Activated T-cell treated with anti-CD3 and anti-CD28 coated beads for 48 hours (primary cell): ENCODE results near the gene LRRC9.
"Not testable (repeated sequence)": the region's sequence is repeated elsewhere in the genome, so short reads cannot be mapped to it uniquely, and the experiment has no call there.

Experiments used
- DNase-seq: peaks from one replicate; pipeline ENCODE4 v3.0.0-alpha.2; 2020; ENCODE audit warnings: low read depth

The LRRC9 gene

GRCh38 chr14:59957890-59958289 is 37.9 kb downstream of the LRRC9 start:
- DNase-seq = not testable (repeated sequence)

- DNase-seq = no peak
Observed at GRCh38 chr14:59959668-59960067, 39.7 kb downstream of the LRRC9 start.

GRCh38 chr14:59961518-59962062 is 41.6 kb downstream of the LRRC9 start:
- no peak for DNase-seq

- DNase-seq = no peak
Observed at GRCh38 chr14:59964251-59965007, 44.5 kb downstream of the LRRC9 start.

DNA sequence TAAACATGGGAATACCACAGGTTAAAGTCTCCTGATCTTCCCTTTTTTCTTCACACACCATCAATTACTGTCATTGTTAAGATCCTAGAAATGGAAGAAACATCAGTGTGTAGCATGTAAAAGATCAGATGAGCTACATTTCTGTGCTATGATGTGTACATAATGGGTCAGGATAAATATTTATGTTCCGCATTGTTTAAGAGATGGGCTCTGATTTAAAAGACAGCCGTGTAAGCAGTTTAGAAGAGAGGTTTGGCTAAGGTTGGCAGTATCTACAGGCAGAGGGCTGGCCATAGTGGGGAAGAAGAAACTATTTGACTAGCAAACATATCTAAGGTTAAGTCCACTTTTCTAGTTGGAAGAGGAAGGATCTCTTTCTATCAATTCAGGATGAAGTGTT is 49.4 kb downstream of the LRRC9 start:
- DNase-seq = no peak

DNA sequence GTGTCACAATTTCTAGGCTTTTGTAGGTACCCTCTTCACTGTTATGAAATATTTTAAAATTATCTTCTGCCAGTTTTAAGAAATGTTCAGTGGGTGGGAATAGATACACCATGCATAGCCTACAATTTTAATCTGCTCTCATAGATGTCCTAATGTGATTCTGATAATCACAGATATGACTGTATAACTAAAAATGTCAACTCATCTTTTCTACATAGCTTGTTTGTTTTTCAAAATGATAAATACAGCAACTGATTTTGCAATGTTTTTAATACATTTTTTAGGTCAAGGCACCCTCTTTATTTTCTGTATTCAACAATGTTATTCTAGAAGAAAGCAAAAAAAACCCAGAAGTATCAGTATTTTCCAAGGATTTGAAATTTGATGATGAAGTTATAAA is 61.6 kb downstream of the LRRC9 start:
- DNase-seq = no peak

DNA sequence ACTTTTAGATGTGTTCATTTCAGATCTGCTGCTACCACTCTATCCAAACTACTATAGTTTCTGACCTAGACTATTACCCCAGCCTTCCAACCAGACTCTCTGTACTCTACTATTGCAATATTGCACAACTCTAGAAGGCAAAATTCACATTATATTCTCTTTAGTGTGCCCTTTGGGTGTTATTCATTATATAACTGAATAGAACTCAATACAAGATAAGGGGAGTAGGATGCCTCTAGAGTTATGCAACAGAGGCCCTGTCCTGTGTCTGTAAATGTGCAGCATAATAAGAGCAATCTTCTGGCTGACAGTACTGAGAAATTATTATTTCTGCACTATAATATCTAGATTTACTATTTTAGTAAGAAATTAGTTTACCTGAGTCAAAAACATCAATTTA is 63.1 kb downstream of the LRRC9 start:
- no peak for DNase-seq

GRCh38 chr14:59986556-59987059 is 66.7 kb downstream of the LRRC9 start:
- DNase-seq = no peak

- no peak for DNase-seq
Observed at GRCh38 chr14:59997449-59997848, 77.5 kb downstream of the LRRC9 start.

- DNase-seq = no peak
Observed at GRCh38 chr14:59997966-59998365, 78.0 kb downstream of the LRRC9 start.

DNA sequence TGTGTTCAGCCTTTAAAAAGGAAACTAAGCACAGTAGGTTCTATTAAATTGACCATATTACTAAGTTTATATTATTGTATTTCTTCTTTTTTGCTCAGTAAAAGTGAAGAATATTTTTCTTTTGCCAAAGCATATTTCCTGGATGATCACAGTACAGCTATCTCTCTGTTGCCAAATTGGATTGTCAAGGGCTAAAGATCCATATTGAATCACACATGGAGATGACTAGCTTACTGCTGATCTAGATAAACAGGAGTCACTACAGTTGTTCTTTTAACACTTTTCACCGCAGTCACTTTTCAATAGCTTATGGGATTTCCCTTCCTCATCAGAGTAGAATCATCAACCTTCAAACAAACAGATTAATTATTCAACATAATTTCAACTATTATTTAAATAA is 78.6 kb downstream of the LRRC9 start:
- DNase-seq = no peak

DNA sequence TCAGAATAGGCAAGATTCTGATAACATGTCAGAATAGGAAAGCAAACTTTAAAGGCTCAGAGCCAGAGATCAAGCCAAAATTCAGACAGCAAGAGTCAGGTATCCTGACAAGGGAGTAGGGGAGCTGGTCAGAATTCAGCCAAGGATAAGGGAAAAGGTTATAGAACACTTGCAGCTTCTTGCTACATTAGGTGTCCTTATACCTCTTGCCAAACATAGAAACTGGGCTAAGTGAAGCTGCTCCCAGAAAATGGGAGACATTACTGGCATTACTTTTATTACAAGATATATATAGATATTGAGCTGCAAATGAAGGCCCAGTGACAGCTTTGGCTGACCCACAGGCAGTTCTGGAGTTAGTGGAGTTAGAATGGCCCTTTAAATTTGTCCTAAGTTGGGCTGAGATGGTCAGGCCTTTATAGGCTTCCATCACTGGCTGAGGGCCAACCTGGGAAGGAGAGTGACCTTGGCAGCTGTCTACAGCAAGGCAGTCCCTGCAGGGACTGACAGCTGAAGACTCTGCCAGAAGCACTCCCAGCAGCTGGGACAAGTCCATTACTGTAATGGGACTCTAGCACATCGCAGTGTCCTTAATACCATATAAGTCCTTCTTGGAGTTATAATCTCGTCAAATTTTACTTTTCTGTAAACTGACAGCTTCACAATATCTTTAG is 83.0 kb downstream of the LRRC9 start:
- no peak for DNase-seq

DNA sequence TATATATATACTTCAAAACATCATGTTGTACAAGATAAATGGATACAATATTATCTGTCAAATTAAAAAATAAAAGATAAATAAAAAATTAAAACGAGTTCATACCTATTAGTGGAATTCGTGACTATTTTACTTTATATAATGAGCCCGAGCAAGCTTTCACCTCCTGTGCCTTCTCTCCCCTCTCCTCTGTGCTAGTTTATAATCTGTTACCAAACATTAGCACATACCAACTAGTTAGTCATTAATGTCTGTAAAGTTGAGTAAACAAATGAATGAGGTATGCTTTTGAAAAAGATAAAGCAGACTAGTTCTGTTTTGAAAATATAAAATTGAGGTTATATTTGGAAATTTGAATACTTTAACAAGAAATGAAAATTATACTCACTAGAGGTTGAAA is 84.0 kb downstream of the LRRC9 start:
- DNase-seq = no peak

DNA sequence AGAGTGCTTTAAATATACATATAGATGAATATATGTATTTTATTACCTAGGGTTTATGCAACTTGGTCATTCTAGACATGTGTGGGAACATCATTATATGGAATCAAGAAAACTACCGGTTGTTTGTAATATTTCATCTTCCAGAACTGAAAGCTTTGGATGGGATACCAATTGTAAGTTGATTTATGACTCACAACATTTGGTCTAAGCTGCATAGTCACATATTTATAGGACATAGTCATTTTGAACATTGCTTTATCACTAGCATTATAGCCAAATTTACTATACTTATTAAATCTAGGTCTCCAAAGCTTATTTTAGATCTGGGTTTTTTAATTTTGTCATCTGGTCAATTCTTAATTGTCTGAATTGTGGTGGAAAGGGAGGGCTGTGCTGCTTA is 88.1 kb downstream of the LRRC9 start:
- DNase-seq = no peak

GRCh38 chr14:60010263-60010662 is 90.3 kb downstream of the LRRC9 start:
- DNase-seq = not testable (repeated sequence)

DNA sequence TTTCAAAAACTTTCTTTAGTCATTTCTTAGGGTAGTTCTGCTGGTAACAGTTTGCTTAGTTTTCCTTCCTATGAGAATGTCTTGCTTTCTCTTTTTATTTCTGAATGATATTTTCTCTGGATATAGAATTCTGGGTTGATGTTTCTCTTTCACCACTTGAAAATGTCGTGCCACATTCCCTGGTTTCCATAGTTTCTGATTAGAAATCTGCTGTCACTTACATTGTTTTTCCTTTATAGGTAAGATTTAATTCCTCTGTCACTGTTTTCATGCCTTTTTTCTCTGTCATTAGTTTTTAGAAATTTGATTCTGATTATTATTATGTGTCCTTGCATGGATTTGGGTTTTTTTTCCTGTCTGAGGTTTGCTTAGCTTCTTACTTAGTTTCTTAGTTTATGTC is 94.5 kb downstream of the LRRC9 start:
- DNase-seq = no peak

DNA sequence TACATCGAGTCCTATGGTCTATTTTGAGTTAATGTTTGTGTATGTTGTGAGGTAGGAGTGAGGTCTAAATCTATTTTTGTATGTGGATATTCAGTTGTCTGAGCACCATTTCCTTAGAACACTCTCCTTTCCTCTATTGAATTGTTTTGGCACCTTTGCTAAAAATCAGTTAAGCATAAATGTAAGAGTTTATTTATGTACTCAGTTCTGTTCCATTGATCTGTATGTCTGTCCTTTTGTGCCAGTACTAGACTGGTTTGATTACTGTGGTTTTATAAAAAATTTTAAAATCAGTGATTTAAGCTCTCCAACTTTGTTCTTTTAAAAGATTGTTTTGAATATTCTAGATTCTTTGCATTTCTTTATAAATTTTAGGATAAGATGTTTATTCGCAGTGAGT is 101.7 kb downstream of the LRRC9 start:
- no peak for DNase-seq

- no peak for DNase-seq
Observed at GRCh38 chr14:60025571-60025970, 105.6 kb downstream of the LRRC9 start.

DNA sequence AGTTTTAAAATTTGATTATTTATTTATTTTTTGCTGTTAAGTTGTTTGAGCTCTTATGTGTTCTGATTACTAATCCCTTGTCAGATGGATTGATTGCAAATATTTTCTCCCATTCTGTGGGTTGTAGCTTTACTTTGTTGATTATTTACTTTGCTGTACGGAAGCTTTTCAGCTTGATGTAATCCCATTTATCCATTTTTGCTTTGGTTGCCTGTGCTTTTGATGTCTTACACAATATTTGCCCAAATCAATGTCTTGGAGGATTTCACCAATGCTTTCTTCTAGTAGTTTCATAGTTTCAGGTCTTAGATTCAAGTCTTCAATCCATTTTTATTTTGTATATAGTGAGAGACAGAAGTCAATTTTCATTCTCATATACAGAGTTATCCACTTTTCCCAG is 115.2 kb downstream of the LRRC9 start:
- DNase-seq = no peak

- not testable (repeated sequence) for DNase-seq
Observed at GRCh38 chr14:60047976-60048375, 128.0 kb downstream of the LRRC9 start.

DNA sequence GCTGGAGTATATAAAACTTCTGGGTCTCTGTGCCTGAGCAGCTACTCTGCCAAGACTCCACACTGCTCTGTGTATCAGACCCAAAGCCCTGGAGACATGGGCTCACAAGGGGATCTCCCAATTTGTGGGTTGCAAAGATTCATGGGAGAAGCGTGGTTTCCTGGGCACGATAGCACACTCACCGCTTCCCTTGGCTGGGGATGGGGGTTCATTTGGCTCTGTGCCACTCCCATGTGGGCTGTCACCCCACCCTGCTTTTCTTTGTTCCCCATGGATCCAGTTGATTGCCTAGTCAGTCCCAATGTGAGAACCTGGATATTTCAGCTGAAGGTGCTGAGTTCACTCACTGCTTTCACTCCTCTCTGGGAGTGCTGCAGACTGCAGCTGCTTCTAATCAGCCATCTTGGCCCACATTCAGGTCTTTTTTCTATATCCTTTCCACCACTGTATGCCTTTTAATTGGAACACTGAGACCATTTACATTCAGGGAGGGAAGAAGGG is 131.8 kb downstream of the LRRC9 start:
- DNase-seq = peak; percentile 1

- no peak for DNase-seq
Observed at GRCh38 chr14:60058087-60058486, 138.1 kb downstream of the LRRC9 start.

- no peak for DNase-seq
Observed at GRCh38 chr14:60061371-60061770, 141.4 kb downstream of the LRRC9 start.
